HepG2 (cell line): ENCODE results near the gene C16orf87. TPM values are rescaled to one million over a fixed set of nuclear protein-coding genes. Genes with fewer than 3 reads are reported as not detected.

Experiments used
- HMG20B ChIP-seq: conservative IDR thresholded peaks from 2 replicates; pipeline ENCODE4 v1.6.1; 2016; ENCODE audit warnings: missing genetic modification reagents, missing compliant biosample characterization
- HOXA3 ChIP-seq: sonication (generic); formaldehyde crosslinking; IDR thresholded peaks from 2 replicates; pipeline ENCODE4 v1.5.0; 2020; ENCODE audit warnings: missing genetic modification reagents
- HOXA9 ChIP-seq: sonication (generic); formaldehyde crosslinking; IDR thresholded peaks from 2 replicates; pipeline ENCODE4 v1.8.1; 2022; ENCODE audit warnings: missing genetic modification reagents, mild to moderate bottlenecking, moderate library complexity, borderline replicate concordance
- JDP2 ChIP-seq: sonication (generic); formaldehyde crosslinking; IDR thresholded peaks from 2 replicates; pipeline ENCODE4 v1.8.1; 2022; ENCODE audit warnings: missing genetic modification reagents, borderline replicate concordance
- KDM5A ChIP-seq: fragments of 200-600 bp; sonication (generic); IDR thresholded peaks from 2 replicates; pipeline ENCODE4 v1.7.0; 2018; ENCODE audit warnings: antibody characterized with exemption, mild to moderate bottlenecking, low read length, borderline replicate concordance
- NKX3-1 ChIP-seq: sonication (generic); formaldehyde crosslinking; IDR thresholded peaks from 2 replicates; pipeline ENCODE4 v1.5.0; 2020; ENCODE audit warnings: missing genetic modification reagents
- POLR2AphosphoS5 ChIP-seq: IDR thresholded peaks from 2 replicates; pipeline ENCODE4 v1.6.1; 2012; ENCODE audit warnings: low read depth, low read length
- RAD51 ChIP-seq: fragments of 450-650 bp; IDR thresholded peaks from 2 replicates; pipeline ENCODE4 v1.6.1; 2016; ENCODE audit warnings: borderline replicate concordance
- RBM22 ChIP-seq: fragments of 200-400 bp; formaldehyde crosslinking; optimal IDR thresholded peaks from 2 replicates; pipeline ENCODE3; 2017; ENCODE audit warnings: mild to moderate bottlenecking, low read length, moderate library complexity
- SCMH1 ChIP-seq: sonication (generic); formaldehyde crosslinking; IDR thresholded peaks from 2 replicates; pipeline ENCODE4 v1.9.0; 2021; ENCODE audit warnings: missing genetic modification reagents, mild to moderate bottlenecking, borderline replicate concordance
- SIX4 ChIP-seq: sonication (generic); formaldehyde crosslinking; IDR thresholded peaks from 2 replicates; pipeline ENCODE4 v1.4.0; 2020; ENCODE audit warnings: missing genetic modification reagents
- SMAD3 ChIP-seq: sonication (generic); formaldehyde crosslinking; IDR thresholded peaks from 2 replicates; pipeline ENCODE4 v1.4.0; 2020; ENCODE audit warnings: missing genetic modification reagents
- SRY ChIP-seq: sonication (generic); formaldehyde crosslinking; IDR thresholded peaks from 2 replicates; pipeline ENCODE4 v1.8.0; 2022; ENCODE audit warnings: mild to moderate bottlenecking, missing genetic modification reagents
- ZNF317 ChIP-seq: sonication (generic); formaldehyde crosslinking; IDR thresholded peaks from 2 replicates; pipeline ENCODE4 v1.5.0; 2020; ENCODE audit warnings: mild to moderate bottlenecking, missing genetic modification reagents
- ZNF547 ChIP-seq: sonication (generic); formaldehyde crosslinking; IDR thresholded peaks from 2 replicates; pipeline ENCODE4 v1.5.1; 2020; ENCODE audit warnings: mild to moderate bottlenecking, missing genetic modification reagents
- ZNF552 ChIP-seq: sonication (generic); formaldehyde crosslinking; IDR thresholded peaks from 2 replicates; pipeline ENCODE4 v1.9.0; 2022; ENCODE audit warnings: missing genetic modification reagents, mild to moderate bottlenecking, borderline replicate concordance
- ZNF564 ChIP-seq: sonication (generic); formaldehyde crosslinking; IDR thresholded peaks from 2 replicates; pipeline ENCODE4 v1.8.1; 2023; ENCODE audit warnings: mild to moderate bottlenecking, missing genetic modification reagents
- ZNF616 ChIP-seq: sonication (generic); formaldehyde crosslinking; IDR thresholded peaks from 2 replicates; pipeline ENCODE4 v1.5.0; 2020; ENCODE audit warnings: low read depth, mild to moderate bottlenecking, missing genetic modification reagents
- ZNF737 ChIP-seq: sonication (generic); formaldehyde crosslinking; IDR thresholded peaks from 2 replicates; pipeline ENCODE4 v1.5.0; 2020; ENCODE audit warnings: missing genetic modification reagents, mild to moderate bottlenecking, borderline replicate concordance
- ZNF773 ChIP-seq: sonication (generic); formaldehyde crosslinking; IDR thresholded peaks from 2 replicates; pipeline ENCODE4 v1.4.0; 2020; ENCODE audit warnings: missing genetic modification reagents, borderline replicate concordance
- ZSCAN22 ChIP-seq: sonication (generic); formaldehyde crosslinking; IDR thresholded peaks from 2 replicates; pipeline ENCODE4 v1.4.0; 2020; ENCODE audit warnings: mild to moderate bottlenecking, missing genetic modification reagents
- polyA plus RNA-seq, 8 experiments: library from polyadenylated mRNA; depleted of rRNA in 3 of 8; stranded (reverse) in 7 of 8; unstranded in 1 of 8; fragments of >200 nt; fragmentation: Illumina TruSeq in 4 of 8; extraction: Trizol in 4 of 8; gene quantifications; 2 replicates each; pipeline versions ENCODE4 v1.2.1 to v1.2.3, GENCODE V29; 2011 to 2016; ENCODE audit warnings: low read depth in 4 of 8, missing spikeins in 1 of 8, mixed read lengths in 1 of 8; ENCODE audit not compliant: insufficient read depth in 1 of 8
- total RNA-seq, 5 experiments: library from RNA; depleted of rRNA; stranded (reverse); fragments of >200 nt; fragmentation: Illumina TruSeq; extraction: Trizol; gene quantifications; 2 replicates each; pipeline ENCODE4 v1.2.3, GENCODE V29; 2016; ENCODE audit warnings: low read depth in 1 of 5
- TF ChIP-seq, protein P1 (sequence below): sonication (generic); formaldehyde crosslinking; IDR thresholded peaks from 2 replicates; pipeline ENCODE4 v1.5.1; 2020; ENCODE audit warnings: mild to moderate bottlenecking, missing genetic modification reagents, moderate library complexity
- TF ChIP-seq, protein P2 (sequence below): sonication (generic); formaldehyde crosslinking; IDR thresholded peaks from 2 replicates; pipeline ENCODE4 v1.5.0; 2020; ENCODE audit warnings: mild to moderate bottlenecking, missing genetic modification reagents

Gene C16orf87
- total and polyA plus RNA-seq, 2 of the 13 experiments (the other 11 are each of a cell fraction or from before 2014, with no cell fraction given): 8.6 to 19.5 TPM

DNA sequence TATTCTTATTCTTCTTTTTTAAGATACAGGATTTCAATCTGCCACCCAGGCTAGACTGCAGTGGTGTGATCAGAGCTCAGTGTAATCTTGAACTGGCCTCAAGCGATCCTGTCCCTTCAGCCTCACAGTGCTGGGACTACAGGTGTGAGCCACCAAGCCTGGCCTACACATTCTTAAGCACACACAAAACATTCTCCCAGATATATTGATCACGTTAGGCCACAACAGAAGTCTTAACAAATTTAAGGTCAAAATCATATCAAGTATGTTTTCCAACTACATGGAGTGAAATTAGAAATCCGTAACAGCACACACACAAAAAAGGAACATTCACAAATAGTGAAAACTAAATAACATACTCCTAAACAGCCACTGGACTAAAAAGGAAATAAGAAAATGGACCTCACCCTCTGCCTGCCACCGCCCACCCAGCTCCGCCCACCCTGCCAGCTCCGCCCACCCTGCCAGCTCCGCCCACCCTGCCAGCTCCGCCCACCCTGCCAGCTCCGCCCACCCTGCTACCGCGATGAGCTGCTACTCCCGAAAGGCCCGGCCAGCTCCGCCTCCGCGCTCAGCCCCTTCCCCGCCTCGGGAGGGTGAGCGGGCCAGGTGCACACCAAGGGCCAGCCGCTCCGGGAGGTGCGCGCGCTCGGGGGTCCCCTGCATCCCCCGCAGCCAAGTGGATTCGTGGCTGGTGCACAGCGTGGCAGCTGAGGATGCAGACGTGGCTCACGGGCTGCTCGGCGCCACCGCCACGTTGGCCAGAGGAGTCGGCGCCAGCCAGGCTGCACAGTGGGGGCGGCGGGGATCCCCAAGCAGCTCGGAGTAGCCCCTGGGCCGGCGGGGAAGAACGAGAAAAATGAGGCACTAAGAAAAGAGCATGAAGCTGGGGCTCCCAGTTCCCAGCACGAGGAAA lies 41.2 kb downstream of the C16orf87 start (continued):
- no peak for TF ChIP-seq KDM5A
- no peak for TF ChIP-seq SCMH1 (CRISPR knock-in tag)
- no peak for TF ChIP-seq SMAD3 (CRISPR knock-in tag)
- TF ChIP-seq, protein P1, sequence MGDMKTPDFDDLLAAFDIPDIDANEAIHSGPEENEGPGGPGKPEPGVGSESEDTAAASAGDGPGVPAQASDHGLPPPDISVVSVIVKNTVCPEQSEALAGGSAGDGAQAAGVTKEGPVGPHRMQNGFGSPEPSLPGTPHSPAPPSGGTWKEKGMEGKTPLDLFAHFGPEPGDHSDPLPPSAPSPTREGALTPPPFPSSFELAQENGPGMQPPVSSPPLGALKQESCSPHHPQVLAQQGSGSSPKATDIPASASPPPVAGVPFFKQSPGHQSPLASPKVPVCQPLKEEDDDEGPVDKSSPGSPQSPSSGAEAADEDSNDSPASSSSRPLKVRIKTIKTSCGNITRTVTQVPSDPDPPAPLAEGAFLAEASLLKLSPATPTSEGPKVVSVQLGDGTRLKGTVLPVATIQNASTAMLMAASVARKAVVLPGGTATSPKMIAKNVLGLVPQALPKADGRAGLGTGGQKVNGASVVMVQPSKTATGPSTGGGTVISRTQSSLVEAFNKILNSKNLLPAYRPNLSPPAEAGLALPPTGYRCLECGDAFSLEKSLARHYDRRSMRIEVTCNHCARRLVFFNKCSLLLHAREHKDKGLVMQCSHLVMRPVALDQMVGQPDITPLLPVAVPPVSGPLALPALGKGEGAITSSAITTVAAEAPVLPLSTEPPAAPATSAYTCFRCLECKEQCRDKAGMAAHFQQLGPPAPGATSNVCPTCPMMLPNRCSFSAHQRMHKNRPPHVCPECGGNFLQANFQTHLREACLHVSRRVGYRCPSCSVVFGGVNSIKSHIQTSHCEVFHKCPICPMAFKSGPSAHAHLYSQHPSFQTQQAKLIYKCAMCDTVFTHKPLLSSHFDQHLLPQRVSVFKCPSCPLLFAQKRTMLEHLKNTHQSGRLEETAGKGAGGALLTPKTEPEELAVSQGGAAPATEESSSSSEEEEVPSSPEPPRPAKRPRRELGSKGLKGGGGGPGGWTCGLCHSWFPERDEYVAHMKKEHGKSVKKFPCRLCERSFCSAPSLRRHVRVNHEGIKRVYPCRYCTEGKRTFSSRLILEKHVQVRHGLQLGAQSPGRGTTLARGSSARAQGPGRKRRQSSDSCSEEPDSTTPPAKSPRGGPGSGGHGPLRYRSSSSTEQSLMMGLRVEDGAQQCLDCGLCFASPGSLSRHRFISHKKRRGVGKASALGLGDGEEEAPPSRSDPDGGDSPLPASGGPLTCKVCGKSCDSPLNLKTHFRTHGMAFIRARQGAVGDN (CRISPR knock-in tag): peak; percentile 95
- peak; percentile 85 for TF ChIP-seq SRY
- 0 out of 2 replicates have a peak, but pooled peaks have one; percentile 55 for TF ChIP-seq ZNF616
- no peak for TF ChIP-seq ZNF773 (CRISPR knock-in tag)
- peak; percentile 89 for TF ChIP-seq ZNF547 (CRISPR knock-in tag)
- TF ChIP-seq ZNF737 (CRISPR knock-in tag): no peak
- TF ChIP-seq ZNF564: peak; percentile 69; the same call in 1 of the 2 replicates
- TF ChIP-seq POLR2AphosphoS5: peak; percentile 89
- TF ChIP-seq HMG20B: no peak
- peak; percentile 68 for TF ChIP-seq HOXA3
- no peak for TF ChIP-seq RBM22
- peak; percentile 76 for TF ChIP-seq ZNF317 (CRISPR knock-in tag)
- TF ChIP-seq HOXA9: peak; percentile 58; the same call in 1 of the 2 replicates
- 0 out of 2 replicates have a peak, but pooled peaks have one; percentile 34 for TF ChIP-seq NKX3-1 (CRISPR knock-in tag)
- TF ChIP-seq SIX4 (CRISPR knock-in tag): peak; percentile 63; the same call in 1 of the 2 replicates
- no peak for TF ChIP-seq ZSCAN22 (CRISPR knock-in tag)
- TF ChIP-seq JDP2 (CRISPR knock-in tag): no peak; the same call in 1 of the 2 replicates
- TF ChIP-seq, protein P2, sequence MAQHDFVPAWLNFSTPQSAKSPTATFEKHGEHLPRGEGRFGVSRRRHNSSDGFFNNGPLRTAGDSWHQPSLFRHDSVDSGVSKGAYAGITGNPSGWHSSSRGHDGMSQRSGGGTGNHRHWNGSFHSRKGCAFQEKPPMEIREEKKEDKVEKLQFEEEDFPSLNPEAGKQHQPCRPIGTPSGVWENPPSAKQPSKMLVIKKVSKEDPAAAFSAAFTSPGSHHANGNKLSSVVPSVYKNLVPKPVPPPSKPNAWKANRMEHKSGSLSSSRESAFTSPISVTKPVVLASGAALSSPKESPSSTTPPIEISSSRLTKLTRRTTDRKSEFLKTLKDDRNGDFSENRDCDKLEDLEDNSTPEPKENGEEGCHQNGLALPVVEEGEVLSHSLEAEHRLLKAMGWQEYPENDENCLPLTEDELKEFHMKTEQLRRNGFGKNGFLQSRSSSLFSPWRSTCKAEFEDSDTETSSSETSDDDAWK: no peak
- peak; percentile 94; the same call in 1 of the 2 replicates for TF ChIP-seq ZNF552 (CRISPR knock-in tag)
- no peak for TF ChIP-seq RAD51
